ENCODE data around the gene STN1. TPM values are rescaled to one million over a fixed set of nuclear protein-coding genes. Genes with fewer than 3 reads are reported as not detected.

STN1 gene
- total RNA-seq, 1 experiment from 2014 or later, result 28.9 TPM

DNA sequence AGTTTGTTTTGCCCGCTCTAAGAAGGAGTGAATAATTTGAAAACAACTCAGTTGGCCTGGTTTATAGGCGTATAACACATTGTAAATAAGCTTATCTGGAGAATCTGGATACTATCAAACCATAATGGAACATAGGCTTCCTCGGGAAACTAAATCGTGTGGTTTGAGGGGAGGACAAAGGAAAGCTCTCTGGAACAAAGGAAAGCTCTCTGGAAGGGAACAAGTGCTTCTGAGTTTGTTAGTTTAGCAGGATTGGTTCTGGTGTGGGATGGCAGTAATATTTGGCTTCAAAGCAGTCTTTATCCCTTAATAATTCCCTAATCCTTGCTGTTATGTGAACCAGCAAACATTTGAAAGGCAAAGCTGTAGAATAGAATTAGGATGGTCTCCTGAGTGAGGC is 34.0 kb upstream of the STN1 start:
- TF ChIP-seq POLR2AphosphoS5 (IDR thresholded peaks at IDR 0.05; ENCODE audit: low read depth, low read length), result no peak
- TF ChIP-seq, protein P1, sequence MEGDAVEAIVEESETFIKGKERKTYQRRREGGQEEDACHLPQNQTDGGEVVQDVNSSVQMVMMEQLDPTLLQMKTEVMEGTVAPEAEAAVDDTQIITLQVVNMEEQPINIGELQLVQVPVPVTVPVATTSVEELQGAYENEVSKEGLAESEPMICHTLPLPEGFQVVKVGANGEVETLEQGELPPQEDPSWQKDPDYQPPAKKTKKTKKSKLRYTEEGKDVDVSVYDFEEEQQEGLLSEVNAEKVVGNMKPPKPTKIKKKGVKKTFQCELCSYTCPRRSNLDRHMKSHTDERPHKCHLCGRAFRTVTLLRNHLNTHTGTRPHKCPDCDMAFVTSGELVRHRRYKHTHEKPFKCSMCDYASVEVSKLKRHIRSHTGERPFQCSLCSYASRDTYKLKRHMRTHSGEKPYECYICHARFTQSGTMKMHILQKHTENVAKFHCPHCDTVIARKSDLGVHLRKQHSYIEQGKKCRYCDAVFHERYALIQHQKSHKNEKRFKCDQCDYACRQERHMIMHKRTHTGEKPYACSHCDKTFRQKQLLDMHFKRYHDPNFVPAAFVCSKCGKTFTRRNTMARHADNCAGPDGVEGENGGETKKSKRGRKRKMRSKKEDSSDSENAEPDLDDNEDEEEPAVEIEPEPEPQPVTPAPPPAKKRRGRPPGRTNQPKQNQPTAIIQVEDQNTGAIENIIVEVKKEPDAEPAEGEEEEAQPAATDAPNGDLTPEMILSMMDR (IDR thresholded peaks at IDR 0.05), result no peak
- BruUV-seq (replicated peaks), result no TSS peak
- POLR2A ChIA-PET, result no interaction called here
- no peaks in the 10 kb centered on the region for H3K9me3 ChIP-seq (ENCODE audit: control insufficient read depth, insufficient read depth, low read depth, low read length)
- in situ Hi-C loops (cut with HindIII; ENCODE audit: low pct_unique_long_range_greater_than_20kb, low sequenced_read_pairs), result no loop called here
- intact Hi-C loops (cut with micrococcal nuclease; ENCODE audit: unreplicated experiment), result no loop called here
- DNase-seq (ENCODE audit: low read depth, low spot score), result no peak
- no peak for ATAC-seq
- H3K4me1 ChIP-seq (ENCODE audit: control insufficient read depth, insufficient read depth, low read length), result no peaks in the 10 kb centered on the region
- CTCF ChIA-PET, result no interaction called here
- H3K36me3 ChIP-seq (ENCODE audit: control insufficient read depth, insufficient read depth, low read length), result no peaks in the 10 kb centered on the region
- no peak overlapping the region for H3K27ac ChIP-seq (ENCODE audit: low read length)
- no peaks in the 10 kb centered on the region for H3K27me3 ChIP-seq (ENCODE audit: control insufficient read depth, insufficient read depth, low read length)
- H3K4me3 ChIP-seq (ENCODE audit: low read depth in 2 of 2, low read length in 2 of 2), result no peak overlapping the region

DNA sequence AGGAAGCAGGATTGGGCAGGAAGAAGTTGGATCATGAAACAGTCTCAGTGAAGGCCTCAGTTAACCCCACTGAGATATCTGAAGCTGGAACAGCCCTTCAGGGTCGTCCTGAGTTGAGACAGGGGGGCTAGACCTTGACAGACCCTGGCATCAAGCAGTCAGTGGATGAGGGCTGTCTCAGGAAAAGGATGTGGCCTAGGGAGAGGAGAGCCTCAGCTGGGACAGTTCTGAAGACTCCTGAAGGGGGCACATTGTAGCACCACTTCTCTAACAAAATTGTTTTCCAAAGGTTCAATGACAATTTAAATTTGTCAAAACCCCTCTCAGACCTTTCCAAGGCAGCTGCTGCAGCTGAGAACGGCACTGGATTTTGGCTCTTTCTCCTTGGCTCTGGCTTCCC is 33.2 kb upstream of the STN1 start:
- ATAC-seq (no peak), DNase-seq (ENCODE audit: low read depth, low spot score) (no peak)
- Histone ChIP-seq H3K9me3 (ENCODE audit: control insufficient read depth, insufficient read depth, low read depth, low read length) (no peaks in the 10 kb centered on the region), H3K36me3 (ENCODE audit: control insufficient read depth, insufficient read depth, low read length) (no peaks in the 10 kb centered on the region), H3K27me3 (ENCODE audit: control insufficient read depth, insufficient read depth, low read length) (no peaks in the 10 kb centered on the region), H3K27ac (ENCODE audit: low read length) (no peak overlapping the region), H3K4me1 (ENCODE audit: control insufficient read depth, insufficient read depth, low read length) (no peaks in the 10 kb centered on the region), H3K4me3 (ENCODE audit: low read depth in 2 of 2, low read length in 2 of 2) (no peak overlapping the region)
- POLR2A ChIA-PET, result no interaction called here
- CTCF ChIA-PET, result no interaction called here
- in situ Hi-C loops (cut with HindIII; ENCODE audit: low pct_unique_long_range_greater_than_20kb, low sequenced_read_pairs) (no loop called here), intact Hi-C loops (cut with micrococcal nuclease; ENCODE audit: unreplicated experiment) (no loop called here)
- TF ChIP-seq TCF7L2 (IDR thresholded peaks at IDR 0.05; ENCODE audit: low read depth, low read length), result no peak
- TF ChIP-seq SIN3A (IDR thresholded peaks at IDR 0.05; ENCODE audit: borderline replicate concordance, insufficient read depth, low read depth, low read length), result no peak
- TF ChIP-seq, protein P1 (IDR thresholded peaks at IDR 0.05), result no peak
- BruUV-seq (replicated peaks), result no TSS peak

DNA sequence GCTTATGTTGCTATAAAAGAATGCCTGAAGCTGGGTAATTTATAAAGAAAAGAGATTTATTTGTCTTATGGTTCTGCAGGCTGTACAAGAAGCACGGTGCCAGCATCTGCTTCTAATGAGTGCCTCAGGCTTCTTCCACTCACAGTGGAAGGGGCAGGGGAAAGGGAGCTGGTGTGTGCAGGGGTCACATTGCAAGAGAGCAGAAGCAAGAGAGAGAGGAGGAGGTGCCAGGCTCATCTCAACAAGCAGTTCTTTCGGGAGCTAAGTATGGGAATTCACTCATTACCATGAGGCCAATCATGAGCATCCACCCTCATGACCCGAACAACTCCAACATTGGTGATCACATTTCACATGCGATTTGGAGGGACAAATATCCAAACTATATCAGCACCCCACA is 31.7 kb upstream of the STN1 start:
- no TSS peak for BruUV-seq (replicated peaks)
- no peaks in the 10 kb centered on the region for H3K9me3 ChIP-seq (ENCODE audit: control insufficient read depth, insufficient read depth, low read depth, low read length)
- TF ChIP-seq, protein P1 (IDR thresholded peaks at IDR 0.05), result no peak
- TF ChIP-seq POLR2AphosphoS5 (IDR thresholded peaks at IDR 0.05; ENCODE audit: low read depth, low read length) (no peak), SIN3A (IDR thresholded peaks at IDR 0.05; ENCODE audit: borderline replicate concordance, insufficient read depth, low read depth, low read length) (no peak), TCF7L2 (IDR thresholded peaks at IDR 0.05; ENCODE audit: low read depth, low read length) (no peak)
- TF ChIP-seq, protein P2, sequence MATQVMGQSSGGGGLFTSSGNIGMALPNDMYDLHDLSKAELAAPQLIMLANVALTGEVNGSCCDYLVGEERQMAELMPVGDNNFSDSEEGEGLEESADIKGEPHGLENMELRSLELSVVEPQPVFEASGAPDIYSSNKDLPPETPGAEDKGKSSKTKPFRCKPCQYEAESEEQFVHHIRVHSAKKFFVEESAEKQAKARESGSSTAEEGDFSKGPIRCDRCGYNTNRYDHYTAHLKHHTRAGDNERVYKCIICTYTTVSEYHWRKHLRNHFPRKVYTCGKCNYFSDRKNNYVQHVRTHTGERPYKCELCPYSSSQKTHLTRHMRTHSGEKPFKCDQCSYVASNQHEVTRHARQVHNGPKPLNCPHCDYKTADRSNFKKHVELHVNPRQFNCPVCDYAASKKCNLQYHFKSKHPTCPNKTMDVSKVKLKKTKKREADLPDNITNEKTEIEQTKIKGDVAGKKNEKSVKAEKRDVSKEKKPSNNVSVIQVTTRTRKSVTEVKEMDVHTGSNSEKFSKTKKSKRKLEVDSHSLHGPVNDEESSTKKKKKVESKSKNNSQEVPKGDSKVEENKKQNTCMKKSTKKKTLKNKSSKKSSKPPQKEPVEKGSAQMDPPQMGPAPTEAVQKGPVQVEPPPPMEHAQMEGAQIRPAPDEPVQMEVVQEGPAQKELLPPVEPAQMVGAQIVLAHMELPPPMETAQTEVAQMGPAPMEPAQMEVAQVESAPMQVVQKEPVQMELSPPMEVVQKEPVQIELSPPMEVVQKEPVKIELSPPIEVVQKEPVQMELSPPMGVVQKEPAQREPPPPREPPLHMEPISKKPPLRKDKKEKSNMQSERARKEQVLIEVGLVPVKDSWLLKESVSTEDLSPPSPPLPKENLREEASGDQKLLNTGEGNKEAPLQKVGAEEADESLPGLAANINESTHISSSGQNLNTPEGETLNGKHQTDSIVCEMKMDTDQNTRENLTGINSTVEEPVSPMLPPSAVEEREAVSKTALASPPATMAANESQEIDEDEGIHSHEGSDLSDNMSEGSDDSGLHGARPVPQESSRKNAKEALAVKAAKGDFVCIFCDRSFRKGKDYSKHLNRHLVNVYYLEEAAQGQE (IDR thresholded peaks at IDR 0.05; ENCODE audit: insufficient read depth in 1 of 2, low read depth in 2 of 2, low read length in 1 of 2), result no peak
- ChIA-PET POLR2A (no interaction called here), CTCF (no interaction called here)
- H3K36me3 ChIP-seq (ENCODE audit: control insufficient read depth, insufficient read depth, low read length), result no peaks in the 10 kb centered on the region
- ATAC-seq (no peak), DNase-seq (ENCODE audit: low read depth, low spot score) (no peak)
- intact Hi-C loops (cut with micrococcal nuclease; ENCODE audit: unreplicated experiment), result no loop called here
- H3K4me3 ChIP-seq (ENCODE audit: low read depth in 2 of 2, low read length in 2 of 2), result no peak overlapping the region
- no peak overlapping the region for H3K27ac ChIP-seq (ENCODE audit: low read length)
- in situ Hi-C loops (cut with HindIII; ENCODE audit: low pct_unique_long_range_greater_than_20kb, low sequenced_read_pairs), result no loop called here
- H3K4me1 ChIP-seq (ENCODE audit: control insufficient read depth, insufficient read depth, low read length), result no peaks in the 10 kb centered on the region
- H3K27me3 ChIP-seq (ENCODE audit: control insufficient read depth, insufficient read depth, low read length), result no peaks in the 10 kb centered on the region
